OCI-LY7 (cell line): Measurements from ENCODE around the gene RDH8. TPM values are rescaled to one million over a fixed set of nuclear protein-coding genes. Genes with fewer than 3 reads are reported as not detected.

ENCODE experiments used
- BruUV-seq: library from RNA; stranded (reverse); fragments of 400-500 nt; replicated peaks from 2 replicates; lab custom pipeline; 2021; lab: Mats Ljungman, UMichigan
- CTCF ChIA-PET: fragments of 300-600 bp; sonication (Branson Sonifier 250); formaldehyde crosslinking; loops from one replicate; lab custom pipeline; 2022; ENCODE audit warnings: antibody characterized with exemption; ENCODE audit not compliant: unreplicated experiment; lab: Charles Lee
- POLR2A ChIA-PET: fragments of 300-600 bp; sonication (Branson Sonifier 250); formaldehyde crosslinking; loops from one replicate; lab custom pipeline; 2022; ENCODE audit warnings: antibody characterized with exemption; lab: Charles Lee
- DNase-seq: peaks from one replicate; pipeline ENCODE4 v3.0.0-alpha.2; 2015; ENCODE audit warnings: low spot score
- H2AFZ ChIP-seq: fragments of 200-600 bp; sonication (generic), shearing (Covaris generic); 2 replicates; pipeline ENCODE4 v1.6.1; 2014; ENCODE audit warnings: mild to moderate bottlenecking, antibody characterized with exemption, low read length, moderate library complexity
- H3K27ac ChIP-seq: fragments of 200-600 bp; sonication (generic); 2 replicates; pipeline ENCODE4 v1.5.1; 2014; ENCODE audit warnings: mixed run types, low read depth, mild to moderate bottlenecking, moderate library complexity, low read length, inconsistent platforms; ENCODE audit not compliant: poor library complexity, severe bottlenecking
- H3K36me3 ChIP-seq: fragments of 200-600 bp; sonication (generic); 2 replicates; pipeline ENCODE4 v1.6.1; 2014; ENCODE audit warnings: mild to moderate bottlenecking, antibody characterized with exemption, low read length, moderate library complexity, mixed read lengths; ENCODE audit not compliant: insufficient read depth
- H3K4me1 ChIP-seq: fragments of 200-600 bp; sonication (generic); 2 replicates; pipeline ENCODE4 v1.5.1; 2014; ENCODE audit warnings: mild to moderate bottlenecking, low read length; ENCODE audit not compliant: insufficient read depth, poor library complexity, severe bottlenecking
- H3K4me2 ChIP-seq: fragments of 200-600 bp; sonication (generic); 2 replicates; pipeline ENCODE4 v1.6.1; 2014; ENCODE audit warnings: mild to moderate bottlenecking, low read length
- H3K4me3 ChIP-seq: fragments of 200-600 bp; sonication (generic); 2 replicates; pipeline ENCODE4 v1.5.1; 2014; ENCODE audit warnings: mild to moderate bottlenecking, low read depth, low read length; ENCODE audit not compliant: poor library complexity, severe bottlenecking
- H3K79me2 ChIP-seq: fragments of 200-600 bp; sonication (generic); 2 replicates; pipeline ENCODE4 v1.6.1; 2016; ENCODE audit warnings: low read depth, mild to moderate bottlenecking, low read length, moderate library complexity, mixed read lengths; ENCODE audit not compliant: insufficient read depth
- H3K9me2 ChIP-seq: fragments of 200-600 bp; sonication (generic); 2 replicates; pipeline ENCODE4 v1.6.1; 2016; ENCODE audit warnings: mild to moderate bottlenecking, low read length, mixed read lengths; ENCODE audit not compliant: insufficient read depth
- H3K9me3 ChIP-seq: fragments of 200-600 bp; sonication (generic); 2 replicates; pipeline ENCODE4 v1.6.1; 2014; ENCODE audit warnings: mild to moderate bottlenecking, mixed run types, low read length, mixed read lengths
- H4K20me1 ChIP-seq: fragments of 200-600 bp; sonication (generic); 2 replicates; pipeline ENCODE4 v1.6.1; 2014; ENCODE audit warnings: mild to moderate bottlenecking, antibody characterized with exemption, low read length, moderate library complexity, mixed read lengths; ENCODE audit not compliant: insufficient read depth
- EZH2phosphoT487 ChIP-seq: fragments of 200-600 bp; sonication (generic); IDR thresholded peaks from 2 replicates; pipeline ENCODE4 v1.6.1; 2018; ENCODE audit warnings: low read depth, borderline replicate concordance, mild to moderate bottlenecking, mixed run types, antibody characterized with exemption, low read length, moderate library complexity, mixed read lengths
- intact Hi-C: fragments of 100-400 bp; cut with micrococcal nuclease; formaldehyde crosslinking; loops from one replicate; pipeline ENCODE4 v1.10.0; 2022; ENCODE audit not compliant: unreplicated experiment
- total RNA-seq, 2 experiments: library from RNA; depleted of rRNA in 1 of 2; stranded (reverse); fragments of >200 nt in 1 of 2; shearing (Covaris generic) in 1 of 2; gene quantifications; 2 replicates each; pipeline ENCODE4 v1.2.3, GENCODE V29; 2014 to 2022
- TF ChIP-seq, protein P1 (sequence below): fragments of 200-600 bp; sonication (generic); conservative IDR thresholded peaks from 2 replicates; pipeline ENCODE4 v1.5.1; 2014; ENCODE audit warnings: mild to moderate bottlenecking, antibody characterized with exemption, low read length, moderate library complexity, mixed read lengths

Gene RDH8
- total RNA-seq, 2 experiments from 2014 or later = not detected

- Histone ChIP-seq H2AFZ (no peak overlapping the region), H3K79me2 (no peaks in the 10 kb centered on the region), H3K27ac (no peak overlapping the region), H4K20me1 (no peaks in the 10 kb centered on the region), H3K4me2 (no peak overlapping the region), H3K9me2 (no peaks in the 10 kb centered on the region), H3K9me3 (no peaks in the 10 kb centered on the region), H3K36me3 (no peaks in the 10 kb centered on the region), H3K4me1 (no peaks in the 10 kb centered on the region), H3K4me3 (no peak overlapping the region)
- POLR2A ChIA-PET = interaction anchor here (0.7 kb wide), 1 partner anchor 341 kb away, joined by 4 read pairs; no protein-coding TSS in a partner anchor
- intact Hi-C loops = no loop called here
- no peak for DNase-seq
- CTCF ChIA-PET = no interaction called here
- no TSS peak for BruUV-seq
- TF ChIP-seq, protein P1, sequence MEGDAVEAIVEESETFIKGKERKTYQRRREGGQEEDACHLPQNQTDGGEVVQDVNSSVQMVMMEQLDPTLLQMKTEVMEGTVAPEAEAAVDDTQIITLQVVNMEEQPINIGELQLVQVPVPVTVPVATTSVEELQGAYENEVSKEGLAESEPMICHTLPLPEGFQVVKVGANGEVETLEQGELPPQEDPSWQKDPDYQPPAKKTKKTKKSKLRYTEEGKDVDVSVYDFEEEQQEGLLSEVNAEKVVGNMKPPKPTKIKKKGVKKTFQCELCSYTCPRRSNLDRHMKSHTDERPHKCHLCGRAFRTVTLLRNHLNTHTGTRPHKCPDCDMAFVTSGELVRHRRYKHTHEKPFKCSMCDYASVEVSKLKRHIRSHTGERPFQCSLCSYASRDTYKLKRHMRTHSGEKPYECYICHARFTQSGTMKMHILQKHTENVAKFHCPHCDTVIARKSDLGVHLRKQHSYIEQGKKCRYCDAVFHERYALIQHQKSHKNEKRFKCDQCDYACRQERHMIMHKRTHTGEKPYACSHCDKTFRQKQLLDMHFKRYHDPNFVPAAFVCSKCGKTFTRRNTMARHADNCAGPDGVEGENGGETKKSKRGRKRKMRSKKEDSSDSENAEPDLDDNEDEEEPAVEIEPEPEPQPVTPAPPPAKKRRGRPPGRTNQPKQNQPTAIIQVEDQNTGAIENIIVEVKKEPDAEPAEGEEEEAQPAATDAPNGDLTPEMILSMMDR = no peak
- no peak for TF ChIP-seq EZH2phosphoT487
Measured at GRCh38 chr19:10008184-10008765, 5.0 kb upstream of the RDH8 start.

DNA sequence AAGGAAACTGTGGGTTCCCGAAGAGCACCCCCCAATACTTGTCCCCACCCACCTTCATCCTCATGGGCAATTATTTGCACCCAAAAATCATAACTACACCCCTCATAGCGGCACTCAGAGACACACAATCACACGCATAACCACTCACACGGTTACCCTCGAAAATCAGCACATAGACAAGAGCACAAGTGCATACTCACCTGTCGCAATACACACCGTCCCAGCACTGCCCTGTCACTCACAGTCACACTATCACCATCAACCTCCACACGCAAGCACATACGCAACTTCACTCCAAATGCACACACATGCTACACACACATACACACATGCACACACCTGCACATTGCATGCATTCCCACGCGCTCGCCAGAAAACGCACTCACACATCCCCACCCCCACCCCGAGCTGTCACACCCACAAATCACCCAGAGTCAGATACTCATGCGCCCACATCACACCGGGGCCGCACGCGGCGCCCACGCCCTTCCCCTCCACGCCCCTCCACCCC lies 3.5 kb upstream of the RDH8 start:
- Histone ChIP-seq H3K36me3 (no peaks in the 10 kb centered on the region), H3K9me2 (no peaks in the 10 kb centered on the region), H3K9me3 (no peaks in the 10 kb centered on the region), H4K20me1 (no peaks in the 10 kb centered on the region), H3K79me2 (no peaks in the 10 kb centered on the region), H3K4me2 (no peak overlapping the region), H2AFZ (no peak overlapping the region), H3K27ac (no peak overlapping the region), H3K4me1 (no peaks in the 10 kb centered on the region), H3K4me3 (no peak overlapping the region)
- no peak for DNase-seq
- POLR2A ChIA-PET = no interaction called here
- CTCF ChIA-PET = no interaction called here
- BruUV-seq = no TSS peak
- TF ChIP-seq, protein P1 = no peak
- TF ChIP-seq EZH2phosphoT487 = no peak
- intact Hi-C loops = no loop called here

DNA sequence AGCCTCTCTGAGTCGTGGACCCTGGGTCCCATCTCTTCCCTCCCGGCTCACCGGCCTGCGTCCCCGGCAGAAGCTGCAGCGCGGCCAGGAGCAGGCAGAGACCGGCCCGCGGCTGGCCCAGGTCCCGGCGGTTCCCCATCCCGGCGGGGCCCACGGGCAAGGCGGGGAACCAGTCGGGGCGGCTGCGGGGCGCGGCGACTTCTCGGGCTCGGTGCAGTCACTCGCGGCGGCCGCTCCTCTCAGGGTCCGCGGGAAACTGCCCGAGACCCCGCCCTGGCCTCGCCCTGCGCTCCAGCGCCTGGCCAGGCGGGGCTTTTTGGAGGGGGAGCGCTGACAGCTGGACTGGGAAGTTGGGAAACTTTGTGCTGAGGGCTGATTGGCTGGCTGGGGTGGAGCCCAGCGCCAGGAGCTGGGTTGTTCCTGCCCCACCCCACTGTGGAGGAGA lies 3.0 kb upstream of the RDH8 start, which contains the start of gene COL5A3:
Gene COL5A3 (minus strand): TSS at position 258 of the 445 bp plus-strand sequence. CDS start 119 bp downstream, at position 139.
- DNase-seq = no peak
- no peak within 1 kb of the TSS for H3K27ac ChIP-seq
- ChIA-PET POLR2A (interaction anchor here (0.6 kb wide), 1 partner anchor 12 kb away, joined by 4 read pairs; no protein-coding TSS in a partner anchor), CTCF (no interaction called here)
- no peaks in the 10 kb centered on the region for H3K4me1 ChIP-seq
- no peaks in the 10 kb centered on the region for H3K9me3 ChIP-seq
- intact Hi-C loops = no loop called here
- H3K9me2 ChIP-seq = no peaks in the 10 kb centered on the region
- no peak within 1 kb of the TSS for H2AFZ ChIP-seq
- H3K36me3 ChIP-seq = no peaks in the 10 kb centered on the region
- TF ChIP-seq EZH2phosphoT487 = no peak
- H3K4me3 ChIP-seq = no peak within 1 kb of the TSS
- BruUV-seq = no TSS peak
- no peak within 1 kb of the TSS for H3K4me2 ChIP-seq
- no peaks in the 10 kb centered on the region for H3K79me2 ChIP-seq
- no peaks in the 10 kb centered on the region for H4K20me1 ChIP-seq
